Esophagus (tissue), 2 donors: Measurements from ENCODE around the gene LRRC4C. TPM values are rescaled to one million over a fixed set of nuclear protein-coding genes. Genes with fewer than 3 reads are reported as not detected.

Experiments
- H3K27ac ChIP-seq, 2 donors: one replicate each; pipeline ENCODE4 v1.5.1; 2013; ENCODE audit warnings: low read depth in 2 of 2, mild to moderate bottlenecking in 2 of 2, inconsistent platforms in 1 of 2, low read length in 1 of 2, moderate library complexity in 1 of 2
- H3K27me3 ChIP-seq, 2 donors: one replicate each; pipeline ENCODE4 v1.6.1; 2013; ENCODE audit warnings: low read length in 2 of 2, control low read depth in 1 of 2, mild to moderate bottlenecking in 1 of 2; ENCODE audit not compliant: insufficient read depth in 2 of 2, control insufficient read depth in 1 of 2
- H3K36me3 ChIP-seq, 2 donors: one replicate each; pipeline ENCODE4 v1.6.1; 2013; ENCODE audit warnings: low read length in 1 of 2; ENCODE audit not compliant: control insufficient read depth in 2 of 2, insufficient read depth in 2 of 2
- H3K4me1 ChIP-seq, 2 donors: one replicate each; pipeline ENCODE4 v1.6.1; 2013; ENCODE audit warnings: low read length in 1 of 2; ENCODE audit not compliant: control insufficient read depth in 2 of 2, insufficient read depth in 2 of 2
- H3K4me3 ChIP-seq, 2 donors: one replicate each; pipeline ENCODE4 v1.5.1; 2013; ENCODE audit warnings: low read length in 2 of 2, mild to moderate bottlenecking in 2 of 2, low read depth in 1 of 2, moderate library complexity in 1 of 2
- H3K9me3 ChIP-seq, 2 donors: one replicate each; pipeline ENCODE4 v1.6.1; 2013; ENCODE audit warnings: mild to moderate bottlenecking in 2 of 2, low read depth in 1 of 2, low read length in 1 of 2, moderate library complexity in 1 of 2; ENCODE audit not compliant: control insufficient read depth in 2 of 2, insufficient read depth in 1 of 2
- WGBS, 2 donors: extraction: QIAGEN DNeasy Blood & Tissue Kit; methylation state at CpG; one replicate each; pipeline ENCODE4 v1.1.7; 2013; 5-methylcytosine and 5-hydroxymethylcytosine counted together
- polyA plus RNA-seq, 2 donors: library from polyadenylated mRNA; stranded (reverse); fragments of 200-250 nt; gene quantifications; one replicate each; pipeline ENCODE4 v1.2.3, GENCODE V29; 2013
- donor health status: healthy with polysubstance abuse.
- donor health status: Bipolar disorder and iron deficiency.

The LRRC4C gene
- polyA plus RNA-seq, 2 donors = 0.04 to 0.12 TPM

- Histone ChIP-seq H3K27ac (no peak overlapping the region), H3K27me3 (no peaks in the 10 kb centered on the region), H3K4me3 (no peak overlapping the region), H3K9me3 (no peaks in the 10 kb centered on the region), H3K36me3 (no peaks in the 10 kb centered on the region), H3K4me1 (no peaks in the 10 kb centered on the region)
Measured at GRCh38 chr11:41286751-41287150, 172.7 kb downstream of the LRRC4C start.

- Histone ChIP-seq H3K4me3 (no peak overlapping the region), H3K4me1 (no peaks in the 10 kb centered on the region), H3K9me3 (no peaks in the 10 kb centered on the region), H3K27me3 (no peaks in the 10 kb centered on the region), H3K36me3 (no peaks in the 10 kb centered on the region), H3K27ac (no peak overlapping the region)
- WGBS, 2 donors = 65% methylated on average over 3 of the region's 3 CpGs
Measured at GRCh38 chr11:41284354-41284753, 175.1 kb downstream of the LRRC4C start.

- no peaks in the 10 kb centered on the region for H3K27me3 ChIP-seq
- H3K27ac ChIP-seq = no peak overlapping the region
- WGBS, 2 donors = 54 to 60% methylated on average over 6 of the region's 6 CpGs
- no peak overlapping the region for H3K4me3 ChIP-seq
- H3K4me1 ChIP-seq = no peaks in the 10 kb centered on the region
- H3K36me3 ChIP-seq = no peaks in the 10 kb centered on the region
- no peaks in the 10 kb centered on the region for H3K9me3 ChIP-seq
Measured at GRCh38 chr11:41283191-41283930, 176.1 kb downstream of the LRRC4C start.

DNA sequence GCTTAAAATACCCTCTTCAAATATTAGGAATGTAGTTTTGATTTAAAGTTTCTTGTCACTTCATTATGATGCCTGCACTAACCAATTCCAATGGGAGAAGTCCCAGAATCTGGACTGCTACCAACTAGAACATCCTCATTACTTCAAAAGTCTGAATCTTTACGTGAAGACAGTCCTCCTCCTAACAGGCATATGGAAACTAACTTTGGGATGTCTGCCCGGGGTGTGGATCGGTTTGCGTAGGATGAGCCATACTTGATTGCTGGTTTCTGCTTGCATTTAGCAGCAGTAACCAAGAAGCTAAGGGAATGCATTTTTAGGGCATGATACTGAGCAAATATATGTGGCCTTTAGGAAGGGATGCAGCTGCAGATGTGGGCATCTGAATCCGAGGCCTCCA lies 177.1 kb downstream of the LRRC4C start:
- no peak overlapping the region for H3K4me3 ChIP-seq
- no peaks in the 10 kb centered on the region for H3K27me3 ChIP-seq
- no peak overlapping the region for H3K27ac ChIP-seq
- H3K9me3 ChIP-seq = no peaks in the 10 kb centered on the region
- no peaks in the 10 kb centered on the region for H3K4me1 ChIP-seq
- 80 to 81% methylated on average over 5 of the region's 5 CpGs for WGBS, 2 donors
- H3K36me3 ChIP-seq = no peaks in the 10 kb centered on the region

DNA sequence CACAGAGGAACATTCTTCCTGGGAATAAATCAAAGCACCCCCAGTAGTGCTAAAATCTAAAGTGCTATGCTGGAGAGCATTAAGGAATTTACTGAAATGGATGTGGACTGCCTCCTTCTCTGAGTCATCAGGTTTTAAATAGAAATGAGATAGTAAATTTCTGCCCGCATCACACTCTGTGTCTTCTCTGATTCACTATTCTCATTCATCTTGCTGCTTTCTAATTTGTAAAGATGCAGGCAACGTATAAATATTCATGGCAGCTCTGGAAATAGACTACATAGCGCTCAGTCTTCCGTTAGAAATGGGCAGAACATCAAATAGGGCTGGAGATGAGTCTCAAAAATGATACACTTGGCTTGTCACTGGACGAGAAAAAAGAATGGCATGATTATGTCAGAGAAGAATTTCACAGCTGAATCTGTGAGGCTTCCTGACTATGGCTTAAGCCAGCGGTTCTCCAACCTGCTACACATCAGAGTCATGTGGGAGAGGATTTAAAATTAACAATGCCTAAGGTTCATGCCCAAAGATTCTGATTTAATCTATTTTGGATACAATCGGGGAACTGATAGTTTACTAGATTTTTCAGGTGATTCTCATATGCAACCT lies 178.2 kb downstream of the LRRC4C start:
- Histone ChIP-seq H3K27ac (no peak overlapping the region), H3K4me3 (no peak overlapping the region)
- 72% methylated on average over 7 of the region's 7 CpGs for WGBS, 2 donors

GRCh38 chr11:41274831-41275230 lies 184.6 kb downstream of the LRRC4C start:
- no peaks in the 10 kb centered on the region for H3K9me3 ChIP-seq
- 86 to 89% methylated on average over 8 of the region's 8 CpGs for WGBS, 2 donors
- no peaks in the 10 kb centered on the region for H3K36me3 ChIP-seq
- H3K4me1 ChIP-seq = no peaks in the 10 kb centered on the region
- H3K27ac ChIP-seq = no peak overlapping the region
- H3K4me3 ChIP-seq = no peak overlapping the region
- H3K27me3 ChIP-seq = no peaks in the 10 kb centered on the region

More for the DNA sequence above, 178.2 kb downstream of the LRRC4C start:
- H3K27me3 ChIP-seq = no peaks in the 10 kb centered on the region
- H3K36me3 ChIP-seq = no peaks in the 10 kb centered on the region
- no peaks in the 10 kb centered on the region for H3K9me3 ChIP-seq
- no peaks in the 10 kb centered on the region for H3K4me1 ChIP-seq

DNA sequence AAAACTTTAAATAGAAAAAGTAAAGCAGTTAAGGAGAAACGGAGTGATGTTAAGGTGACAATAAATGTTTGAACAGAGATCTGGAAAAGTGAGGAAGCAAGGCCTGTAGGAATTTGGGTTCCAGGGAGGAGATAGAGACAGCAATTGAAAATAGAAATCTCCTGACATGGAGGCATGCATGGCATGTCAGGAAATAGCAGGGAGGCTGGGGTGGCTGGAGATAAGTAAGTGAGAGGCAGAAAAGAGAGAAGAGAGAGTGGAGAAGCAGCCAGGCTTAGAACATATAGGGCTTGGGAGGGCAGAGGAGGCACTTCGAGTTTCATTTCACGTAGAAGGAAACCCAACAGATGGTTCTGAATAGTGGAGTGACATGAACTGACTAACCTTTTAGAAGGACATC lies 185.5 kb downstream of the LRRC4C start:
- no peaks in the 10 kb centered on the region for H3K36me3 ChIP-seq
- H3K27ac ChIP-seq = no peak overlapping the region
- WGBS, 2 donors = 78 to 84% methylated on average over 3 of the region's 3 CpGs
- H3K27me3 ChIP-seq = no peaks in the 10 kb centered on the region
- H3K9me3 ChIP-seq = no peaks in the 10 kb centered on the region
- H3K4me3 ChIP-seq = no peak overlapping the region
- H3K4me1 ChIP-seq = no peaks in the 10 kb centered on the region

GRCh38 chr11:41267451-41267850 lies 192.0 kb downstream of the LRRC4C start:
- no peaks in the 10 kb centered on the region for H3K36me3 ChIP-seq
- H3K4me1 ChIP-seq = no peaks in the 10 kb centered on the region
- WGBS, 2 donors = 52 to 57% methylated on average over 5 of the region's 5 CpGs
- no peaks in the 10 kb centered on the region for H3K9me3 ChIP-seq
- H3K27ac ChIP-seq = no peak overlapping the region
- no peak overlapping the region for H3K4me3 ChIP-seq
- H3K27me3 ChIP-seq = no peaks in the 10 kb centered on the region

DNA sequence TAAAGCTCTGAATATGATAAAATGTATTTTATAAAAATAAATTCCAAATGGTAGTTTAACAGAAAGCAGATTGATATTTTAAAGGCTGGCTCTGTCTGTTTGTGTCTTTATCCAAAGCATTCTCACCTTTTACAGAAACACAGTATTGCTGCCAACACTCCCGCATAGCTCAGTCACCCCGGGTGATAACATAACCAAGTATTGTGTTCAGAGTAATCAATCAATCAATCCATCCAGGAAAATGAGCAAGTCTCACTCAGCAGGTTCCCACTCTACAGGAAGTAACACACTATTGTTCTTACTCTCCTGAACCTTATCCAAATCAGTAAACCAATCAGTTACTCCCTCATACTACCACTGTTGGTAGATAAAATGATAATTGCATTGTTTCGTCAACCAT lies 203.4 kb downstream of the LRRC4C start:
- H3K4me3 ChIP-seq = no peak overlapping the region
- H3K9me3 ChIP-seq = no peaks in the 10 kb centered on the region
- H3K27ac ChIP-seq = no peak overlapping the region
- H3K27me3 ChIP-seq = no peaks in the 10 kb centered on the region
- WGBS, 2 donors = 41 to 47% methylated on average over 3 of the region's 3 CpGs
- no peaks in the 10 kb centered on the region for H3K4me1 ChIP-seq
- H3K36me3 ChIP-seq = no peaks in the 10 kb centered on the region

DNA sequence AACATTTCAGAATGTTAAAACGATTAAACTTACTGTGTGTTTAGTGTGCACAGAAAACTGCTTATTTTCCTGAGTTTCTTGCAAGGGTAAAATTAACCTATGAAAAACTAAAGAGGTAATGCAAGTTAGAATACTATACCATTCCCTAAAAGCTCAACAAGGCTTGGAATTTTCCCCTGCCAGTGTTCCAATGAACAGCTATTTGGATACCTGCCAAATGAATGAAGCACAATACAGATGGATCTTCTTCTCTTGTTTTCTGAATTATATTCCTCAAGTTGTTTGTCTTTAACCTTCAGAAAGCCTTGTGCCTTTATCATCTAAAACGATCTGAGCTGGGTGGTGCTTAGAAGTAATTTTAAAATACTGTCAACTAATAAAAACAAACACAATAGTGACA lies 204.5 kb downstream of the LRRC4C start:
- Histone ChIP-seq H3K27ac (no peak overlapping the region), H3K36me3 (no peaks in the 10 kb centered on the region), H3K4me3 (no peak overlapping the region), H3K27me3 (no peaks in the 10 kb centered on the region), H3K4me1 (no peaks in the 10 kb centered on the region), H3K9me3 (no peaks in the 10 kb centered on the region)
- WGBS, 2 donors = 33 to 42% methylated on average over 2 of the region's 2 CpGs
